H1 (cell line): ENCODE data around the gene LCN2. TPM values are rescaled to one million over a fixed set of nuclear protein-coding genes. Genes with fewer than 3 reads are reported as not detected.

Experiments
- CTCF ChIA-PET: fragments of 300-600 bp; sonication (Branson Sonifier 250); formaldehyde crosslinking; loops from one replicate; lab custom pipeline; 2021; ENCODE audit not compliant: partially characterized antibody; lab: Charles Lee
- POLR2A ChIA-PET: fragments of 300-600 bp; sonication (Branson Sonifier 250); formaldehyde crosslinking; loops from one replicate; lab custom pipeline; 2021; ENCODE audit warnings: inconsistent platforms; ENCODE audit not compliant: partially characterized antibody; lab: Charles Lee
- DNase-seq, 2 experiments: peaks; one replicate each; pipeline versions ENCODE4 v3.0.0 to v3.0.0-alpha.2; 2010 to 2022; ENCODE audit warnings: low spot score in 2 of 2, low read depth in 1 of 2, mixed read lengths in 1 of 2
- FAIRE-seq: peaks from 2 replicates; lab custom pipeline; 2011; peaks lifted over from hg19 to GRCh38; lab: Jason Lieb, UNC
- H2AFZ ChIP-seq: 2 replicates; pipeline ENCODE4 v1.8.1; 2012; ENCODE audit warnings: low read length, inconsistent platforms
- H2AK5ac ChIP-seq: 2 replicates; pipeline ENCODE4 v1.6.1; 2013; ENCODE audit warnings: low read depth, low read length
- H2BK120ac ChIP-seq: replicated peaks from 2 replicates; pipeline ENCODE3; 2013; ENCODE audit warnings: low read depth, low read length, inconsistent platforms
- H2BK12ac ChIP-seq: 2 replicates; pipeline ENCODE4 v1.6.1; 2013; ENCODE audit warnings: low read depth, low read length
- H2BK15ac ChIP-seq: 2 replicates; pipeline ENCODE4 v1.6.1; 2013; ENCODE audit warnings: low read length
- H2BK20ac ChIP-seq: 2 replicates; pipeline ENCODE4 v1.6.1; 2013; ENCODE audit warnings: low read length
- H2BK5ac ChIP-seq: 2 replicates; pipeline ENCODE4 v1.6.1; 2013; ENCODE audit warnings: low read depth, low read length
- H3K14ac ChIP-seq: 2 replicates; pipeline ENCODE4 v1.6.1; 2013; ENCODE audit warnings: inconsistent platforms; ENCODE audit not compliant: insufficient read length
- H3K18ac ChIP-seq: 2 replicates; pipeline ENCODE4 v1.6.1; 2013; ENCODE audit warnings: low read length; ENCODE audit errors: extremely low read depth
- H3K23ac ChIP-seq: 2 replicates; pipeline ENCODE4 v1.6.1; 2013; ENCODE audit warnings: inconsistent platforms; ENCODE audit not compliant: insufficient read length
- H3K23me2 ChIP-seq: 2 replicates; pipeline ENCODE4 v1.6.1; 2013; ENCODE audit warnings: low read depth, low read length
- H3K27ac ChIP-seq: 2 replicates; pipeline ENCODE4 v1.6.1; 2011; ENCODE audit warnings: low read depth, low read length, inconsistent platforms
- H3K27me3 ChIP-seq, 4 experiments: replicated peaks in 1 of 4; 1 replicate in 1 of 4; 2 replicates in 3 of 4; pipeline versions ENCODE4 v1.6.1 to v1.8.1; 2011 to 2013; ENCODE audit warnings: low read length in 3 of 4, mild to moderate bottlenecking in 3 of 4, inconsistent platforms in 2 of 4, mixed read lengths in 2 of 4, moderate library complexity in 1 of 4; ENCODE audit not compliant: control insufficient read depth in 3 of 4, insufficient read depth in 3 of 4; ENCODE audit errors: extremely low read depth in 1 of 4
- H3K36me3 ChIP-seq, 4 experiments: 2 replicates each; pipeline versions ENCODE4 v1.6.1 to v1.8.1; 2011 to 2013; ENCODE audit warnings: mild to moderate bottlenecking in 4 of 4, low read length in 3 of 4, moderate library complexity in 2 of 4, control low read depth in 1 of 4, inconsistent platforms in 1 of 4; ENCODE audit not compliant: insufficient read depth in 4 of 4, control insufficient read depth in 2 of 4
- H3K4ac ChIP-seq: replicated peaks from 2 replicates; pipeline ENCODE3; 2013; ENCODE audit warnings: low read length, low read depth, mixed read lengths, inconsistent platforms; ENCODE audit not compliant: insufficient read length
- H3K4me1 ChIP-seq, 4 experiments: replicated peaks in 1 of 4; 1 replicate in 1 of 4; 2 replicates in 3 of 4; pipeline versions ENCODE4 v1.6.1 to v1.8.1; 2011 to 2013; ENCODE audit warnings: low read length in 3 of 4, inconsistent platforms in 2 of 4, mixed read lengths in 1 of 4; ENCODE audit not compliant: insufficient read depth in 4 of 4, control insufficient read depth in 3 of 4
- H3K4me2 ChIP-seq, 2 experiments: 2 replicates each; pipeline versions ENCODE4 v1.6.1 to v1.8.1; 2011 to 2013; ENCODE audit warnings: low read depth in 2 of 2, low read length in 2 of 2, control low read depth in 1 of 2, inconsistent platforms in 1 of 2, mild to moderate bottlenecking in 1 of 2; ENCODE audit not compliant: insufficient read depth in 1 of 2
- H3K4me3 ChIP-seq, 4 experiments: fragments of 200-600, 300-600 bp in 1 of 4; sonication (generic), shearing (Covaris generic), sonication (Bioruptor Twin) in 1 of 4; 2 replicates each; pipeline versions ENCODE4 v1.5.1 to v1.8.1; 2011 to 2016; ENCODE audit warnings: low read length in 4 of 4, low read depth in 3 of 4, control low read depth in 2 of 4, inconsistent platforms in 2 of 4, mild to moderate bottlenecking in 2 of 4, mixed read lengths in 1 of 4, moderate library complexity in 1 of 4; ENCODE audit not compliant: insufficient read depth in 2 of 4; ENCODE audit errors: extremely low read depth in 1 of 4
- H3K56ac ChIP-seq: replicated peaks from 2 replicates; pipeline ENCODE3; 2013; ENCODE audit warnings: low read depth, mild to moderate bottlenecking, mixed read lengths, low read length, inconsistent platforms; ENCODE audit not compliant: insufficient read length
- H3K79me1 ChIP-seq: 2 replicates; pipeline ENCODE4 v1.6.1; 2013; ENCODE audit warnings: low read depth, low read length, control low read depth
- H3K79me2 ChIP-seq, 2 experiments: 2 replicates each; pipeline versions ENCODE4 v1.6.1 to v1.8.1; 2012 to 2013; ENCODE audit warnings: low read length in 2 of 2, mild to moderate bottlenecking in 2 of 2, inconsistent platforms in 1 of 2; ENCODE audit not compliant: insufficient read depth in 2 of 2, control insufficient read depth in 1 of 2
- H3K9ac ChIP-seq, 4 experiments: replicated peaks in 1 of 4; 1 replicate in 1 of 4; 2 replicates in 3 of 4; pipeline versions ENCODE4 v1.6.1 to v1.8.1; 2011 to 2013; ENCODE audit warnings: low read depth in 3 of 4, low read length in 3 of 4, control low read depth in 2 of 4, mild to moderate bottlenecking in 2 of 4, moderate library complexity in 2 of 4, inconsistent platforms in 1 of 4; ENCODE audit errors: extremely low read depth in 1 of 4
- H3K9me3 ChIP-seq, 2 experiments: 2 replicates each; pipeline versions ENCODE4 v1.6.1 to v1.8.1; 2012 to 2013; ENCODE audit warnings: mild to moderate bottlenecking in 2 of 2, moderate library complexity in 2 of 2, control low read depth in 1 of 2, inconsistent platforms in 1 of 2, low read depth in 1 of 2, low read length in 1 of 2, mixed read lengths in 1 of 2; ENCODE audit not compliant: insufficient read depth in 2 of 2
- H4K20me1 ChIP-seq, 2 experiments: replicated peaks in 1 of 2; 2 replicates each; pipeline versions ENCODE3 to v1.8.1; 2011 to 2013; ENCODE audit warnings: inconsistent platforms in 2 of 2, low read length in 2 of 2, mild to moderate bottlenecking in 1 of 2; ENCODE audit not compliant: insufficient read depth in 2 of 2, control insufficient read depth in 1 of 2
- H4K5ac ChIP-seq: 2 replicates; pipeline ENCODE4 v1.6.1; 2013; ENCODE audit warnings: low read length, low read depth, mixed read lengths, inconsistent platforms; ENCODE audit not compliant: insufficient read length
- H4K8ac ChIP-seq: 2 replicates; pipeline ENCODE4 v1.8.0; 2013; ENCODE audit warnings: mild to moderate bottlenecking, moderate library complexity, low read length, inconsistent platforms; ENCODE audit not compliant: insufficient read depth; ENCODE audit errors: extremely low read depth
- H4K91ac ChIP-seq: replicated peaks from 2 replicates; pipeline ENCODE3; 2013; ENCODE audit warnings: low read length, mixed read lengths, inconsistent platforms; ENCODE audit not compliant: insufficient read length
- CTBP2 ChIP-seq: IDR thresholded peaks from 2 replicates; pipeline ENCODE4 v1.7.0; 2011; ENCODE audit warnings: borderline replicate concordance, mild to moderate bottlenecking, moderate library complexity, mixed read lengths, low read length; ENCODE audit not compliant: insufficient read depth, insufficient read length
- EZH2 ChIP-seq: fragments of 200-600 bp; sonication (generic); IDR thresholded peaks from 2 replicates; pipeline ENCODE4 v1.7.1; 2012; ENCODE audit warnings: low read depth, mild to moderate bottlenecking, moderate library complexity, low read length, inconsistent platforms; ENCODE audit not compliant: severe bottlenecking
- KDM5A ChIP-seq: fragments of 200-600 bp; IDR thresholded peaks from 2 replicates; pipeline ENCODE4 v1.7.1; 2012; ENCODE audit warnings: mild to moderate bottlenecking, low read length, inconsistent platforms, mixed read lengths
- RNF2 ChIP-seq: fragments of 200-900, 300-1000 bp; sonication (generic); IDR thresholded peaks from 2 replicates; pipeline ENCODE4 v1.7.1; 2016; ENCODE audit warnings: borderline replicate concordance, low read depth, mild to moderate bottlenecking, antibody characterized with exemption, low read length; ENCODE audit not compliant: poor library complexity, severe bottlenecking; ENCODE audit errors: missing control alignments
- SIRT6 ChIP-seq: IDR thresholded peaks from one replicate; pipeline ENCODE4 v1.7.1; 2012; ENCODE audit warnings: low read length, inconsistent platforms
- TAF1 ChIP-seq: IDR thresholded peaks from 2 replicates; pipeline ENCODE4 v1.6.1; 2011; ENCODE audit warnings: mild to moderate bottlenecking, low read depth, low read length
- TAF7 ChIP-seq: optimal IDR thresholded peaks from 2 replicates; pipeline ENCODE3; 2011; ENCODE audit warnings: low read depth, mild to moderate bottlenecking, inconsistent platforms, low read length, moderate library complexity, borderline replicate concordance
- WGBS, 2 experiments: shearing (Covaris generic) in 1 of 2; methylation state at CpG; one replicate each; pipeline versions ENCODE4 v1.1.6 to v1.1.7; 2013 to 2015; ENCODE audit warnings: low lambda C conversion rate in 2 of 2, mixed read lengths in 2 of 2, inconsistent platforms in 1 of 2, low coverage in 1 of 2, missing lambda C conversion rate in 1 of 2; ENCODE audit not compliant: insufficient replicate concordance in 2 of 2, insufficient coverage in 1 of 2, insufficient read length in 1 of 2; ENCODE audit errors: extremely low coverage in 1 of 2, missing lambda C conversion rate in 1 of 2; 5-methylcytosine and 5-hydroxymethylcytosine counted together
- polyA plus RNA-seq, 7 experiments: library from polyadenylated mRNA; depleted of rRNA in 3 of 7; stranded (reverse) in 5 of 7; unstranded in 2 of 7; fragments of >200 nt in 5 of 7; fragments of 200-250 nt in 2 of 7; gene quantifications; 1 replicate in 5 of 7; 2 replicates in 1 of 7; 4 replicates in 1 of 7; pipeline versions ENCODE4 v1.2.1 to v1.2.3, GENCODE V29; 2011 to 2013; ENCODE audit warnings: missing spikeins in 2 of 7, mixed read lengths in 2 of 7
- total RNA-seq: library from RNA; stranded (reverse); fragmentation: NEBNext Ultra II Directional; extraction: Animal tissue kit (Norgen Biotek cat#: 25700); gene quantifications from 2 replicates; pipeline ENCODE4 v1.2.1, GENCODE V29; 2021

Gene LCN2
- total and polyA plus RNA-seq, 2 of the 8 experiments (the other 6 are each of a cell fraction or from before 2014, with no cell fraction given): 1.1 to 1.6 TPM

DNA sequence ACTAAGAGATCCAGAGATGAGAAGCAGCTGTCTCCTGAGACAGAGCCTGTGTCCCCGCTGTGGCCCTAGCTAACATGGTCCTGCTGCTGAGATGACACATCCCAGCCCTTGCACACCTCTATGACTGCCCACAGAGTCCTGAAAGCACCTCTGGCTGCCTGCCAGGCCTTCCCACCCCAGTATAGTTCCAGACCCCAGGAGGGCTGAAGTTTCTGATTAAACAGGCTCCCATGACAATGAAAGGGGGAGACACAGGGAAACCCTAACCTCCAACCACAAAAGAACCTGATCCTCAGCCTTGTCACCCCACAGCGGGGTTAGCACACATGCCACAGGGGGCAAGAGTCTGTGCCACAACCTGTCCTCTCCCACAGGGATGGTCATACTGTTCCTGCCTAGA, 26.5 kb downstream of the LCN2 start:
- CTCF ChIA-PET: interaction anchor here (1.1 to 2.7 kb wide), 4 partner anchors 14 to 51 kb away, joined by 3 to 16 read pairs (median 5); partner anchors contain the start of gene CIZ1
- no peak overlapping the region for H3K14ac ChIP-seq

More for the DNA sequence above, 26.5 kb downstream of the LCN2 start:
- Histone ChIP-seq H4K20me1 (peaks cover 3 to 9% of the 10 kb centered on the region in 2 experiments), H3K27me3 (no peaks in the 10 kb centered on the region), H3K23ac (no peak overlapping the region), H3K79me2 (no peaks in the 10 kb centered on the region), H2BK120ac (no peak overlapping the region), H3K79me1 (no peaks in the 10 kb centered on the region), H2BK20ac (no peak overlapping the region), H3K4ac (no peak overlapping the region), H3K9me3 (peaks cover 0 to 4% of the 10 kb centered on the region in 2 experiments; a peak in 1 of 4 replicates), H3K23me2 (no peaks in the 10 kb centered on the region), H3K4me2 (no peak overlapping the region), H3K56ac (no peak overlapping the region), H3K9ac (no peak overlapping the region), H2BK5ac (no peak overlapping the region), H4K5ac (no peak overlapping the region), H2BK15ac (no peak overlapping the region), H3K4me1 (peaks cover 0 to 2% (median 0%) of the 10 kb centered on the region in 4 experiments; a peak in 1 of 7 replicates), H2AK5ac (no peak overlapping the region), H3K27ac (no peak overlapping the region), H3K18ac (no peak overlapping the region), H4K8ac (no peak overlapping the region), H2AFZ (no peak overlapping the region), H3K4me3 (no peak overlapping the region), H2BK12ac (no peak overlapping the region), H4K91ac (no peak overlapping the region), H3K36me3 (peaks cover 17 to 38% (median 27%) of the 10 kb centered on the region in 4 experiments)
- DNase-seq: no peak
- POLR2A ChIA-PET: interaction anchor here (0.9 to 3.9 kb wide), 7 partner anchors 8 to 49 kb away, joined by 3 to 21 read pairs (median 5); no protein-coding TSS in a partner anchor
- no peak for FAIRE-seq
- TF ChIP-seq CTBP2 (no peak), EZH2 (no peak), KDM5A (no peak), RNF2 (no peak), SIRT6 (no peak), TAF1 (no peak), TAF7 (no peak)
- WGBS, 2 experiments: 90% methylated on average over 2 of the region's 2 CpGs; no CpG with 5 or more reads in 1 of the 2 experiments
